GM13976 (cell line): ENCODE measurements around the gene RNF112.

Source experiments
- DNase-seq: peaks from one replicate; pipeline ENCODE4 v3.0.0; 2012; ENCODE audit warnings: low spot score
- in situ Hi-C: fragments of 300-500 bp; cut with MboI; formaldehyde crosslinking; loops from one replicate; pipeline ENCODE4 v1.12.0; 2022; ENCODE audit warnings: low sequenced_read_pairs, mixed read lengths, inconsistent platforms; ENCODE audit not compliant: unreplicated experiment
- TF ChIP-seq, protein P1 (sequence below): IDR thresholded peaks from 2 replicates; pipeline ENCODE4 v1.5.1; 2012; ENCODE audit warnings: borderline replicate concordance, mild to moderate bottlenecking; ENCODE audit not compliant: insufficient read depth; ENCODE audit errors: extremely low read depth, missing control alignments, control extremely low read depth

The RNF112 gene

DNA sequence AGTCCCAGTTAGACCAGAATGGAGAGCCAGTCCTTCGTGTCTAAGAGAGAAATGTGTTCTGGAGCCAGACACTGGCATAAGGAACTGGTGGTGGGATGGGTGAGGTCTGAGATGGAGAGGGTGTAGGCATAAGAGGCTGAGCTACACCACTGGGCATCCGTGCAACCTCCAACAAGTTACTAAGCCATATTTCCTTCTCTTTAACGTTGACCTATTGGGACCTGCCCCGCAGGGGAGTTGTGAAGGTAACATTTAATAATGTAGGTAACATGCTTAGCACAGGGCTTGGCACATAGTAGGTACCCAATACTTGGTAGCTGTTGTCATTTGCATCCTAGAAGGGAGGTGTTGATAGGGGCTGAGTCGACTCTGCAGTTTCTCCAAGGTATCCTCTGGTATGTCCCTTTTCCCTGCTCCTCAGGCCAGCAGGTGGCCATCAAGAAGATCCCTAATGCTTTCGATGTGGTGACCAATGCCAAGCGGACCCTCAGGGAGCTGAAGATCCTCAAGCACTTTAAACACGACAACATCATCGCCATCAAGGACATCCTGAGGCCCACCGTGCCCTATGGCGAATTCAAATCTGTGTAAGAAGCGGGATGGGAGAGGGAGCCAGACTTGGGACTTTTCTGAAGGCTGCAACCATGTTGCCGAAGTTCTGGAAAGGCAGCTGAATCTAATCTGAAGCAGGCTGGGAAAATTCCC is 31.5 kb upstream of the RNF112 start:
- TF ChIP-seq, protein P1, sequence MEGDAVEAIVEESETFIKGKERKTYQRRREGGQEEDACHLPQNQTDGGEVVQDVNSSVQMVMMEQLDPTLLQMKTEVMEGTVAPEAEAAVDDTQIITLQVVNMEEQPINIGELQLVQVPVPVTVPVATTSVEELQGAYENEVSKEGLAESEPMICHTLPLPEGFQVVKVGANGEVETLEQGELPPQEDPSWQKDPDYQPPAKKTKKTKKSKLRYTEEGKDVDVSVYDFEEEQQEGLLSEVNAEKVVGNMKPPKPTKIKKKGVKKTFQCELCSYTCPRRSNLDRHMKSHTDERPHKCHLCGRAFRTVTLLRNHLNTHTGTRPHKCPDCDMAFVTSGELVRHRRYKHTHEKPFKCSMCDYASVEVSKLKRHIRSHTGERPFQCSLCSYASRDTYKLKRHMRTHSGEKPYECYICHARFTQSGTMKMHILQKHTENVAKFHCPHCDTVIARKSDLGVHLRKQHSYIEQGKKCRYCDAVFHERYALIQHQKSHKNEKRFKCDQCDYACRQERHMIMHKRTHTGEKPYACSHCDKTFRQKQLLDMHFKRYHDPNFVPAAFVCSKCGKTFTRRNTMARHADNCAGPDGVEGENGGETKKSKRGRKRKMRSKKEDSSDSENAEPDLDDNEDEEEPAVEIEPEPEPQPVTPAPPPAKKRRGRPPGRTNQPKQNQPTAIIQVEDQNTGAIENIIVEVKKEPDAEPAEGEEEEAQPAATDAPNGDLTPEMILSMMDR = no peak
- in situ Hi-C loops = no loop called here
- DNase-seq = no peak

DNA sequence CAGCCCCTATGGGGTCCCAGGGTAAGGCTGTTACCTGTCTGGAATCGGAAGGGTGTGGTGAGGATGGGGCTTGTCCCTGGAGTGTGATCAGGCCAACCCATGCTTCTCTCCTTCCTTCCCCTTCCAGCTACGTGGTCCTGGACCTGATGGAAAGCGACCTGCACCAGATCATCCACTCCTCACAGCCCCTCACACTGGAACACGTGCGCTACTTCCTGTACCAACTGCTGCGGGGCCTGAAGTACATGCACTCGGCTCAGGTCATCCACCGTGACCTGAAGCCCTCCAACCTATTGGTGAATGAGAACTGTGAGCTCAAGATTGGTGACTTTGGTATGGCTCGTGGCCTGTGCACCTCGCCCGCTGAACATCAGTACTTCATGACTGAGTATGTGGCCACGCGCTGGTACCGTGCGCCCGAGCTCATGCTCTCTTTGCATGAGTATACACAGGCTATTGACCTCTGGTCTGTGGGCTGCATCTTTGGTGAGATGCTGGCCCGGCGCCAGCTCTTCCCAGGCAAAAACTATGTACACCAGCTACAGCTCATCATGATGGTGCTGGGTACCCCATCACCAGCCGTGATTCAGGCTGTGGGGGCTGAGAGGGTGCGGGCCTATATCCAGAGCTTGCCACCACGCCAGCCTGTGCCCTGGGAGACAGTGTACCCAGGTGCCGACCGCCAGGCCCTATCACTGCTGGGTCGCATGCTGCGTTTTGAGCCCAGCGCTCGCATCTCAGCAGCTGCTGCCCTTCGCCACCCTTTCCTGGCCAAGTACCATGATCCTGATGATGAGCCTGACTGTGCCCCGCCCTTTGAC is 30.3 kb upstream of the RNF112 start:
- in situ Hi-C loops = no loop called here
- no peak for DNase-seq
- TF ChIP-seq, protein P1 = no peak

DNA sequence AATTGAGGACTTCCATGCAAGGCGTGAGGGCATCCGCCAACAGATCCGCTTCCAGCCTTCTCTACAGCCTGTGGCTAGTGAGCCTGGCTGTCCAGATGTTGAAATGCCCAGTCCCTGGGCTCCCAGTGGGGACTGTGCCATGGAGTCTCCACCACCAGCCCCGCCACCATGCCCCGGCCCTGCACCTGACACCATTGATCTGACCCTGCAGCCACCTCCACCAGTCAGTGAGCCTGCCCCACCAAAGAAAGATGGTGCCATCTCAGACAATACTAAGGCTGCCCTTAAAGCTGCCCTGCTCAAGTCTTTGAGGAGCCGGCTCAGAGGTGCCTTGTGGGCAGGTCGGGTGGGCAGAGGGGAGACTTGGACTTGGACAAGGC is 29.7 kb upstream of the RNF112 start:
- no peak for DNase-seq
- in situ Hi-C loops = no loop called here
- TF ChIP-seq, protein P1 = no peak

DNA sequence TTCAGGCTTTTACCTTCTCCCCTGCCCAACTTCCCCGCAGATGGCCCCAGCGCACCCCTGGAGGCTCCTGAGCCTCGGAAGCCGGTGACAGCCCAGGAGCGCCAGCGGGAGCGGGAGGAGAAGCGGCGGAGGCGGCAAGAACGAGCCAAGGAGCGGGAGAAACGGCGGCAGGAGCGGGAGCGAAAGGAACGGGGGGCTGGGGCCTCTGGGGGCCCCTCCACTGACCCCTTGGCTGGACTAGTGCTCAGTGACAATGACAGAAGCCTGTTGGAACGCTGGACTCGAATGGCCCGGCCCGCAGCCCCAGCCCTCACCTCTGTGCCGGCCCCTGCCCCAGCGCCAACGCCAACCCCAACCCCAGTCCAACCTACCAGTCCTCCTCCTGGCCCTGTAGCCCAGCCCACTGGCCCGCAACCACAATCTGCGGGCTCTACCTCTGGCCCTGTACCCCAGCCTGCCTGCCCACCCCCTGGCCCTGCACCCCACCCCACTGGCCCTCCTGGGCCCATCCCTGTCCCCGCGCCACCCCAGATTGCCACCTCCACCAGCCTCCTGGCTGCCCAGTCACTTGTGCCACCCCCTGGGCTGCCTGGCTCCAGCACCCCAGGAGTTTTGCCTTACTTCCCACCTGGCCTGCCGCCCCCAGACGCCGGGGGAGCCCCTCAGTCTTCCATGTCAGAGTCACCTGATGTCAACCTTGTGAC is 29.1 kb upstream of the RNF112 start:
- in situ Hi-C loops = no loop called here
- TF ChIP-seq, protein P1 = no peak
- no peak for DNase-seq

DNA sequence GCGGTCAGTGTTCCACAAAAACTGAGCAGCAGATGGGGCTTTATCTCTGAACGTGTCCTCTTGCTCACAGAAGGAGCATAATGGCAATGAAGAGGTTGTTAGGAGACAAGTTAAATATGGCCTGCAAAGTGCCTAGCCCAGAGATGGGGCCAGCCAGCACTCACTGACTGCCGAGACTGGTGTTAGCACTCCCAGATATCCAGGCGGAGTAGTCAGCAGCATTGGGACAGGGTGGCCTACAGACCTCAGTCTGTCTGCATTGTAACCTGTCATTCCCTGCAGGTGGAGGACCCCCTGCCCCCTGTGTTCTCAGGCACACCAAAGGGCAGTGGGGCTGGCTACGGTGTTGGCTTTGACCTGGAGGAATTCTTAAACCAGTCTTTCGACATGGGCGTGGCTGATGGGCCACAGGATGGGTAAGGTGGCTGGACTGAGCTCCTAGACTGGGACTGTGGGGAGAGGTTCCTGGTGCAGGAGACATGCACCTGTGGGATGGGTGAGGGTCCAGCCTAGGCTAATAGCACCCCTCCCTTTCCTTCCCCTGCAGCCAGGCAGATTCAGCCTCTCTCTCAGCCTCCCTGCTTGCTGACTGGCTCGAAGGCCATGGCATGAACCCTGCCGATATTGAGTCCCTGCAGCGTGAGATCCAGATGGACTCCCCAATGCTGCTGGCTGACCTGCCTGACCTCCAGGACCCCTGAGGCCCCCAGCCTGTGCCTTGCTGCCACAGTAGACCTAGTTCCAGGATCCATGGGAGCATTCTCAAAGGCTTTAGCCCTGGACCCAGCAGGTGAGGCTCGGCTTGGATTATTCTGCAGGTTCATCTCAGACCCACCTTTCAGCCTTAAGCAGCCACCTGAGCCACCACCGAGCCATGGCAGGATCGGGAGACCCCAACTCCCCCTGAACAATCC is 28.2 kb upstream of the RNF112 start:
- DNase-seq = no peak
- TF ChIP-seq, protein P1 = no peak
- in situ Hi-C loops = no loop called here
